G401.6 (cell line): ENCODE data around the gene PHLPP2.
"Not testable (repeated sequence)": the region's sequence is repeated elsewhere in the genome, so short reads cannot be mapped to it uniquely, and the experiment has no call there.

ENCODE experiments used
- FAIRE-seq: peaks from 2 replicates; lab custom pipeline; 2012; peaks lifted over from hg19 to GRCh38; lab: Jason Lieb, UNC

Gene PHLPP2

GRCh38 chr16:71614956-71615355 is 109.5 kb downstream of the PHLPP2 start:
- FAIRE-seq: not testable (repeated sequence)

- FAIRE-seq: no peak
Measured at GRCh38 chr16:71610936-71611871, 113.3 kb downstream of the PHLPP2 start.

- no peak for FAIRE-seq
Measured at GRCh38 chr16:71610447-71610846, 114.1 kb downstream of the PHLPP2 start.

- no peak for FAIRE-seq
Measured at GRCh38 chr16:71609066-71609465, 115.4 kb downstream of the PHLPP2 start.

- no peak for FAIRE-seq
Measured at GRCh38 chr16:71600822-71601221, 123.7 kb downstream of the PHLPP2 start.

GRCh38 chr16:71598426-71598825 is 126.1 kb downstream of the PHLPP2 start:
- not testable (repeated sequence) for FAIRE-seq

- not testable (repeated sequence) for FAIRE-seq
Measured at GRCh38 chr16:71595340-71595826, 129.1 kb downstream of the PHLPP2 start.
